Measurements from ENCODE around the gene LHX6. TPM values are rescaled to one million over a fixed set of nuclear protein-coding genes. Genes with fewer than 3 reads are reported as not detected.

The LHX6 gene
- total RNA-seq, 1 experiment from 2014 or later = 11.1 TPM

DNA sequence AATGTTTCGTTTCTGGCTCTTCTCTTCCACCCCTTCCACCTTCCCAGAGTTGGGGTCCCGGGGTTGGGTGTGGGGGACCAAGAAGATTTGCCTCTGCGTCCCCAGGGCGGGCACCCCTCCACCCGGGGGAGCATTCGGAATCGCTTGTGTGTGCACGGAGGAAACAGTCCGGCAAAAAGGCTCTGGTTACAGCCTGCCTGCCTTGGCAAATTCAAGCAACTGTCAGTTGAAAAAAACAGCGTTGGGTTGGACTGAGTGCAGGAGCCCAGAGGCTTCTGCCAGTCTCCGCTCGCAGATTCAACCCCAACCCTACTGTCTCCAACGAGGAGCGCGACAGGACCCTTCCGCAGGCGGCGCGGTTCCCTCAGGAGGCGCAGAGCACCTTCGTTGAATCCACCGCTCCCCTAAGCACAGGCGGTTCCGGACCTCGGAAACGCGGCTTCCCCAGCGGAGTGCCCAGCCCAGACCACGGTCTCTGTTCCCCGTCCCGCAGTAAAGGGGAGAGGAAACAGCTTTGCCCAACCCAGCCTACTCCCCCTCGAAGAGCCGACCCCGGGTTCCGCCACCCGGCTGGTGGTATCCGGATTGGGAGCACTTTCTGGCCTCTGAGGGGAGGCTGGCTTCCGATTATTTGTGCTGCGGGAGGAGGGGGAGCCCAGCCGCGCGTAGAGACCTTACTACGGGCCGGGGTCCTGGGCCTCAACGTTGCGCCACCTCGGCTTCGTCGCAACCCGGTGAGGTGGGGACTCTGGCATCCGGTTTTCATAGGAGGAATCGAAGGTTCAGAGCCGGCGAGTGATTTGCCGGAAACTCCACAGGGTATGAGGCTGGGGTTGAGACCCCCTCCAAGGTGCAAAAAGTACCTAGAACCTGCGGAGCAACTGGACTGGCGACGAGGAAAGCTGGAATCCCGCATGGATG is 9.6 kb downstream of the LHX6 start:
- H3K4me2 ChIP-seq (ENCODE audit: low read length) = no peak overlapping the region
- no peaks in the 10 kb centered on the region for H3K9me3 ChIP-seq (ENCODE audit: low read length)
- H2AFZ ChIP-seq (ENCODE audit: low read length) = no peak overlapping the region
- ChIA-PET CTCF (no interaction called here), POLR2A (ENCODE audit: unreplicated experiment) (no interaction called here)
- intact Hi-C loops (cut with micrococcal nuclease) = no loop called here
- no peaks in the 10 kb centered on the region for H3K9me2 ChIP-seq (replicated peaks; ENCODE audit: low read length)
- peaks cover 19% of the 10 kb centered on the region for H3K4me1 ChIP-seq (ENCODE audit: insufficient read depth, low read length)
- no peaks in the 10 kb centered on the region for H3K79me2 ChIP-seq (ENCODE audit: low read length)
- TF ChIP-seq, protein P1, sequence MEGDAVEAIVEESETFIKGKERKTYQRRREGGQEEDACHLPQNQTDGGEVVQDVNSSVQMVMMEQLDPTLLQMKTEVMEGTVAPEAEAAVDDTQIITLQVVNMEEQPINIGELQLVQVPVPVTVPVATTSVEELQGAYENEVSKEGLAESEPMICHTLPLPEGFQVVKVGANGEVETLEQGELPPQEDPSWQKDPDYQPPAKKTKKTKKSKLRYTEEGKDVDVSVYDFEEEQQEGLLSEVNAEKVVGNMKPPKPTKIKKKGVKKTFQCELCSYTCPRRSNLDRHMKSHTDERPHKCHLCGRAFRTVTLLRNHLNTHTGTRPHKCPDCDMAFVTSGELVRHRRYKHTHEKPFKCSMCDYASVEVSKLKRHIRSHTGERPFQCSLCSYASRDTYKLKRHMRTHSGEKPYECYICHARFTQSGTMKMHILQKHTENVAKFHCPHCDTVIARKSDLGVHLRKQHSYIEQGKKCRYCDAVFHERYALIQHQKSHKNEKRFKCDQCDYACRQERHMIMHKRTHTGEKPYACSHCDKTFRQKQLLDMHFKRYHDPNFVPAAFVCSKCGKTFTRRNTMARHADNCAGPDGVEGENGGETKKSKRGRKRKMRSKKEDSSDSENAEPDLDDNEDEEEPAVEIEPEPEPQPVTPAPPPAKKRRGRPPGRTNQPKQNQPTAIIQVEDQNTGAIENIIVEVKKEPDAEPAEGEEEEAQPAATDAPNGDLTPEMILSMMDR (conservative IDR thresholded peaks at IDR 0.05; ENCODE audit: low read depth, low read length) = no peak
- TF ChIP-seq EZH2 (IDR thresholded peaks at IDR 0.05; ENCODE audit: low read length, unreplicated experiment) = no peak
- TF ChIP-seq EZH2phosphoT487 (IDR thresholded peaks at IDR 0.05; ENCODE audit: borderline replicate concordance, low read length) = no peak
- ATAC-seq (no peak), DNase-seq (no peak)
- H3K27me3 ChIP-seq (ENCODE audit: low read length) = no peaks in the 10 kb centered on the region
- H3K27ac ChIP-seq (ENCODE audit: low read length) = no peak overlapping the region
- BruUV-seq (replicated peaks) = no TSS peak
- no peaks in the 10 kb centered on the region for H3K36me3 ChIP-seq (ENCODE audit: low read depth, low read length)
- no peak overlapping the region for H3K9ac ChIP-seq (ENCODE audit: low read length)
- no peak overlapping the region for H3K4me3 ChIP-seq (ENCODE audit: low read length)
- H4K20me1 ChIP-seq (ENCODE audit: low read length) = no peaks in the 10 kb centered on the region
- no peaks in the 10 kb centered on the region for H3F3A ChIP-seq (ENCODE audit: low read length, unreplicated experiment)

DNA sequence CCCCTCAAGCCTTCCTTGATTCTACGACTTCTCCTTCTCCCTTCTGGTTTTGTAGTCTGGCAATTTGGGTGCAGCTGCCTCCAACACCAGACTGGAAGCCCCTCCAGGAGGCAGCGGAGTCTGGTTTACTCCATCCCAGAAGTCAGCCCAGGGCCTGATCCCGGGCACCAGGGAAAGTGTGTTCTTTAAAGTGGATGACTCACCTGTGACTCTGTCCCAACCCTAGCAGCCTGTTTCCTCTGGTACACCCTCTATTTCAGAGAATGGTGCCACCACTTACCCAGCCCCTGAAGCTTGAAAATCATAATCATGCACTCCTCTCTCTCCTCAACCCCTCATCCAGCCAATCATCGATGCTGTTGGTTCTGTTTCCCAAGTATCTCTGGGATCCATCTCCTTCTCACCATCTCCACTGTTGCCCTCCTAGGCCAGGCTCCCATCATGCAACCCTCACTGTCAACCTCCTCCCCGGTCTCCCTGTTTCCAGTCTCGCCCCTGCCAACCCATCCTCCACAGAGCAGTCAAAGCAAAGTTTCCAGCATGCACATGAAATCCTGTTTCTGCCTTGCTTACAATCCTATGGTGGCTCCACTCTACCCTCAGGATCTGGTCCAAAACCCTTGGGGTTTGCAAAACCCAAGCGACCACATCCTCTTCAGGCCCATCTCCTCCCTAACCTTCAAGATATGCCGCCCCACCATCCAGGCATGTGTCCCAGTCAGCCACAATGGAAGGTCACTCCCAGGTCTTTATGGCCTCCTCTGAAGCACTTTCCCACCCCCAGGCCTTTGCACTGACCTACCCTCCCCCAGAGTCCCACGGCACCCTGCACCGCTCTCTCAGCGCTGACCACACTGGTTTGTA is 10.5 kb downstream of the LHX6 start:
- Histone ChIP-seq H3K4me3 (ENCODE audit: low read length) (no peak overlapping the region), H3K27me3 (ENCODE audit: low read length) (no peaks in the 10 kb centered on the region), H3K4me2 (ENCODE audit: low read length) (peak overlapping the region; percentile 53), H2AFZ (ENCODE audit: low read length) (peak overlapping the region; percentile 43; the same call in 1 of the 2 replicates), H3F3A (ENCODE audit: low read length, unreplicated experiment) (no peaks in the 10 kb centered on the region), H3K9ac (ENCODE audit: low read length) (no peak overlapping the region), H3K36me3 (ENCODE audit: low read depth, low read length) (no peaks in the 10 kb centered on the region), H3K9me2 (replicated peaks; ENCODE audit: low read length) (no peaks in the 10 kb centered on the region), H3K4me1 (ENCODE audit: insufficient read depth, low read length) (peaks cover 23% of the 10 kb centered on the region), H3K27ac (ENCODE audit: low read length) (peak overlapping the region; percentile 67), H3K79me2 (ENCODE audit: low read length) (peaks cover 3% of the 10 kb centered on the region), H3K9me3 (ENCODE audit: low read length) (no peaks in the 10 kb centered on the region), H4K20me1 (ENCODE audit: low read length) (no peaks in the 10 kb centered on the region)
- intact Hi-C loops (cut with micrococcal nuclease) = no loop called here
- DNase-seq (peak; percentile 53), ATAC-seq (peak; percentile 60)
- no TSS peak for BruUV-seq (replicated peaks)
- POLR2A ChIA-PET (ENCODE audit: unreplicated experiment) = no interaction called here
- CTCF ChIA-PET = no interaction called here
- TF ChIP-seq EZH2 (IDR thresholded peaks at IDR 0.05; ENCODE audit: low read length, unreplicated experiment) = no peak
- TF ChIP-seq, protein P1 (conservative IDR thresholded peaks at IDR 0.05; ENCODE audit: low read depth, low read length) = no peak
- TF ChIP-seq EZH2phosphoT487 (IDR thresholded peaks at IDR 0.05; ENCODE audit: borderline replicate concordance, low read length) = no peak
